DND-41 (cell line): ENCODE results near the gene TCHH.

Experiments used
- CTCF ChIP-seq: IDR thresholded peaks from 2 replicates; pipeline ENCODE4 v1.5.1; 2012; ENCODE audit warnings: borderline replicate concordance, low read length, moderate library complexity, mild to moderate bottlenecking; ENCODE audit not compliant: poor library complexity, severe bottlenecking; ENCODE audit errors: extremely low read depth
- EZH2 ChIP-seq: IDR thresholded peaks from 3 replicates; pipeline ENCODE4 v1.6.1; 2012; ENCODE audit warnings: borderline replicate concordance, low read depth, mild to moderate bottlenecking, moderate library complexity, low read length, inconsistent platforms; ENCODE audit not compliant: severe bottlenecking

- TF ChIP-seq CTCF: no peak
- no peak for TF ChIP-seq EZH2
These were observed 4.8 kb downstream of the TCHH start for GRCh38 chr1:152110365-152110859.
